Inflammatory macrophage (primary cell): Measurements from ENCODE around the gene CREBRF.
"Not testable (repeated sequence)": the region's sequence is repeated elsewhere in the genome, so short reads cannot be mapped to it uniquely, and the experiment has no call there.

Experiments
- DNase-seq, 2 donors: peaks; one replicate each; pipeline ENCODE4 v3.0.0-alpha.2; 2020 to 2022

The CREBRF gene

DNA sequence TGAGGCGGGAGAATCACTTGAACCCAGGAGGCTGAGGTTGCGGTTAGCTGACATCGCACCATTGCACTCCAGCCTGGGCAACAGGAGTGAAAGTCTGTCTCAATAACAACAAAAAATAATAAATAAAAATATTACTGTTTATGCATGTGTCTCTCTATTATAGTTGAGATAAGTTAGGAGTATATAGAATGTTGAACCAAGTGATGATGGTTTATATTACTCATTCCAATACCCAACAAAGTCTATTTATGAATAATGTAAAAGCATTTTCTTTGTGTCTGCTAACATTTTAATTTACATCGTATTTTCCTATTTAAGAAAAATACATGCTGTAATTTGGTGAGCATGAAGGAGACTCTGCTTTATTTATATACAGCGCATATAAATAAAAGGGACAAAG lies 35.8 kb downstream of the CREBRF start:
- DNase-seq: no peak

DNA sequence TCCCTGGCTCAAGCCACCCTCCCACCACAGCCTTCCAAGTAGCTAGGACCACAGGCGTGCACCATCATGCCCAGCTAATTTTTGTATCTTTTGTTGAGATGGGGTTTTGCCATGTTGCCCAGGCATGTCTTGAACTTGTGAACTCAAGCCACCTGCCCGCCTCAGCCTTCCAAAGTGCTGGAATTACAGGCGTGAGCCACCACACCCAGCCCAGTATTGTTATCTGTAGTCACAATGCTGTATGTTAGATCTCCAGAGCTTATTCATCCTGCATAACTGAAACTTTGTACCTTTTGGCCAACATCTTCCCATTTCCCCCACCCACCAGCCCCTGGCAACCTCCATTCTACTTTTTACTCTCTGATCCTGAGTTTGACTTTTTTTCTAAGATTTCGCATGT lies 37.5 kb downstream of the CREBRF start:
- DNase-seq: no peak

DNA sequence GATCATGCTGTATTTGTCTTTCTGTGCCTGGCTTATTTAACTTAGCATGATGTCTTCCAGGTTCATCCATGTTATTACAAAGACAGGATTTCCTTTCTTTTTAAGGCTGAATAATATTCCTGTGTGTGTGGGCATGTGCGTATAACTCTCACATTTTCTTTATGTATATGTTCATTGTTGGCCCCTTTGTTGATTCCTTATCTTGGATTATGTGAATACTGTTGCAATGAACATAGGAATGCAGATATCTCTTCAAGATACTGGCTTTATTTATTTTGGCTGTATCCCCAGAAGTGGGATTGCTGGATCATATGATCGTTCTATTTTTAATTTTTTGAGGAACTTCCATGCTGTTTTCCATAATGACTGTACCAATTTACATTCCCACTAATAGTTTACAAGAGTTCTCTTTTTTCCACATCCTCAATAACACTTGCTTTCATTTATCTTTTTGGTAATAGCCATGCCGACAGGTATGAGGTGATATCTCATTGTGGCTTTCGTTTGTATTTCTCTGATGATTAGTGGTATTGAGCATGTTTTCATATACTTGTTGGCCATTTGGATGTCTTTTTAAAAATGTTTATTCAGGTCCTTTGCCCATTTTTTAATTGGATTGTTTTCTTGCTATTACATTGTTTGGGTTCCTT lies 38.0 kb downstream of the CREBRF start:
- DNase-seq: no peak

DNA sequence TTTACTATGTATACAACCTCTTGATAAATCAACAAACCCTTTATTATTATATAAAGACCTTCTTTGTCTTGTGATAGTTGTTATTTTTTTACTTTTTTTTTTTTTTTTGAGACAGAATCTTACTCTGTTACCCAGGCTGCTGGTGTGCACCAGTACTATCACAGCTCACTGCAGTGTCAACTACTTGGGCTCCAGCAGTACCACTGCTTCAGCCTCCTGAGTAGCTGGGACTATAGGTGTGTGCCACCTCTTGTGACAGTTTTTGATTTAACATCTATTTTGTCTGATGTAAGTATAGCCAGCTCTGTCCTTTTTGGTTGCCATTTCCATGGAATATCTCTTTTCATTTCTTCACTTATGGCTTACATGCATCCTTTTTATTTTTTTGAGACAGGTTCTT lies 42.6 kb downstream of the CREBRF start:
- DNase-seq: no peak

DNA sequence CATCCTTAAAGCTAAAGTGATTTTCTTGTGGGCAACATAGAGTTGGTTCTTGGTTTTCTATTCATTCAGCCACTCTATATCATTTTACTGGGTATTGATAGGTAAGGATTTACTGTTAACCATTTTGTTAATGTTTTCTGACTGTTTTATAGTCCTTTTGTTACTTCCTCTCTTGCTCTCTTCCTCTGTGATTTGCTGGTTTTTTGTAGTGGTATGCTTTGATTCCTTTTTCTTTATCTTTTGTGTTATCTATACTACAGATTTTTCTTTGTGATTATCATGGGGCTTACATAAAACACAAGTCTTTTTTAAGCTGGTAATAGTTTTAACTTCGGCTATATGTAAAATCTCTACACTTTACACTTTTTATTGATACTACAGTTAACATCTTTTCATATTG lies 43.3 kb downstream of the CREBRF start:
- DNase-seq: no peak

DNA sequence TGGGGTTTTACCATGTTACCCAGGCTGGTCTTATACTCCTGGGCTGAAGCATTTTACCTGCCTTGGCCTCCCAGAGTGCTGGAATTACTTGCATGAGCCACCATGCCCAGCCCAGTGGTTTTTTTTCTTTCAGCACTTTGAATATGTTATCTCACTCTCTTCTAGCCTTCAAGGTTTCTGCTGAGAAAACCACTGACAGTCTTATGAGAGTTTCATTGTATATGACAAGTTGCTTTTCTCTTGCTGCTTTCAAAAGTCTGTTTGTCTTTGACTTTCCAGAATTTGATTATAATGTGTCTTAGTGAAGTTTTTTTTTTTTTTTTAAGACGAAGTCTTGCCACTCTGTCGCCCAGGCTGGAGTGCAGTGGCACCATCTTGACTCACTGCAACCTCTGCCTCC lies 45.1 kb downstream of the CREBRF start:
- DNase-seq: no peak

DNA sequence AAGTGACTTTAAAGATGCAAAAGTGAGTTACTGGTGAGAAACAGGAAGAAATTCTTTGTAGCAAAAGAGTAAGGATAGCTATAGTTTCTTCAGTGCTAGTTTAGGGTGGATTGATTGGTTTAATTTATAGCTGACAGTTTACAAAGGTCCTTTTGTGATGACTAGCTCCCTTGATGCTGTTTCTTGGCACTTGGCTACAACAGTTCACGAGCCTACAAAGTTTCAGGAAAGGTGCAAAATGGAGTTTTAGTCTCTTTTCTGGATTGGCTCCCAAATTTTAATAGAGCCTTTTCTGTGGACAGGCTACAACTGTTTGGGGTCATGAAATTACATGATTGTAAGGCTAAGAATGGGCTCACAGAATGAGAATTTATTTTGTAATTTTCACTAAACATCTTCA lies 47.3 kb downstream of the CREBRF start:
- no peak for DNase-seq

DNA sequence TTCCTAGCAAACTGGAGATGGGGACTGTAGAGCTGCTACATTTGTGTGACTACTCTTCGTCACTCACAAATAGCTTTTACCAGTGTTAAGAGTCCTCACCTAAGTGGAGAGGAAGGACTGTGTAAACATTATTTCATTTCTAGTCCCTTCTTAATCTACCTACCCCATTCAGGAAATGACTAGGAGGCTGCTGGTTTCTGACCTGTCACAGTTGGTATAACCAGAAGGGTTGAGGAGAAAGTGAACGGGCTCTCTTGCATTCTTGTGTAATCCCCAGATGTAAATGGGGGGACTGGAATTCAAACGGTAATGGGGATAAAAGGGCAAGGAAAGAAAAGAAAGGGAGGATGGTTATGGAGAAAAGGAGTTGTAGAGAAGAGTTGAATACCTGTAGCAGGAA lies 52.8 kb downstream of the CREBRF start:
- DNase-seq: no peak

DNA sequence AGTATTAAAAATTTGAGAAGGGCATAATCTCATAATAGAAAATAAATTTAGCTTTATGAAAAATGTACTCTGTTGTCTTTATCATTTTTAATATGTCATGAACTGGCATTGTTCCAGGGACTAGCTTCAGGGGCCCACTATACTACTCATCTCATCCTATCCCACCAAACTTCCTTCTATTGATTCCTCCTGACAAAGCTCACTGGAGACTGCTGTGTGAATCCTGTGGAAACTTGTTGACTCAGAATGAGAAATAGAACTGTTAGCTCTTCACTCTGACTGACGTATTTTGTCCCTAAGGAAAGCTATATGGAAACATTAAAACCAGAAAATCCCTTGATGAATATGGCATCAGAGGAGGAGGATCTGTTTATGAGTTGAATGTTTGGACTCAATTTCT lies 58.4 kb downstream of the CREBRF start:
- no peak for DNase-seq

DNA sequence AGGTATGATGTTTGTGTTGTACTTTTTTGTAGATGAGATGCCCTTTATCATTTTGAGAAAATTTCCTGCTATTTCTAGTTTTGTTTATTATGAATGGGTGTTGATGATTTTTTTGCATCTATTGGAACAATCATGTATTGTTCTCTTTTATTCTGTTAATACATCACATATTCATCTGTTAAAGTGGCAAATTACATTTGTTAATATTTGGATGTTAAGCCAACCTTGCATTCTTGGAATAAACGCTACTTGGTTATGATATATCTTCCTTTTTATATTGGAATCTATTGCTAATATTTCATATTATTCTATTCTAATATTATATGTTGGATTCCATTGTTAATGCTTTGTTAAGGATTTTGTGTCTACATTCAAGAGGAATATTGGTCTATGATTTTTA lies 63.6 kb downstream of the CREBRF start:
- no peak for DNase-seq

DNA sequence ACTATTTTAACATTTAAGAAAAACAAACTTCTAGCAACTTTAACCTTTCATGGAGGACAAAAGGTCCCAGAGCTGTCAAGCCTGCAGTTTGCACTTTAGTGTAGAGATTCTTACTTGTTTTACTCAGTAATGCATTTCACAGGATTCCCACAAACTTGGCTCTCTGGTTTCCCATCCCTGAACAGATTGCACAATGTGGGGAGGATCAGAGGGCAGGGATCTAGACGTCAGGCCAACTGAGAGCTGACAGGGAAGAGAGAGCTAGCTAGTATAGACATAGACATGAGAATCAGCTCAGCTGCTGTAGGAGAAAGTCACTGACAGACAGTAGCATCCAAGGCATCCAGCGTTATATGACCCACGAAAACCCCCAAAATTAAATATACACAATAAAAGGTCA lies 67.3 kb downstream of the CREBRF start:
- DNase-seq: no peak

DNA sequence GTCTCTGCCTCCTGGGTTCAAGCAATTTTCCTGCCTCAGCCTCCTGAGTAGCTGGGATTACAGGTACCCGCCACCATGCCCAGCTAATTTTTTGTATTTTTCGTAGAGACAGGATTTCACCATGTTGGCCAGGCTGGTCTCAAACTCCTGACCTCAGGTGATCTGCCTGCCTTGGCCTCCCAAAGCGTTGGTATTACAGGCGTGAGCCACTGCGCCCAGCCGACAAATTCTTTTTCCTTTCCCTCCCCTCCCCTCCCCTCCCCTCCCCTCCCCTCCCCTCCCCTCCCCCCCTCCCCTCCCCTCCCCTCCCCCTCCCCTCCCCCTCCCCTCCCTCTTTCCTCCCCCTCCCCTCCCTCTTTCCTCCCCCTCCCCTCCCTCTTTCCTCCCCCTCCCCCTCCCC lies 76.0 kb downstream of the CREBRF start:
- DNase-seq: not testable (repeated sequence)

DNA sequence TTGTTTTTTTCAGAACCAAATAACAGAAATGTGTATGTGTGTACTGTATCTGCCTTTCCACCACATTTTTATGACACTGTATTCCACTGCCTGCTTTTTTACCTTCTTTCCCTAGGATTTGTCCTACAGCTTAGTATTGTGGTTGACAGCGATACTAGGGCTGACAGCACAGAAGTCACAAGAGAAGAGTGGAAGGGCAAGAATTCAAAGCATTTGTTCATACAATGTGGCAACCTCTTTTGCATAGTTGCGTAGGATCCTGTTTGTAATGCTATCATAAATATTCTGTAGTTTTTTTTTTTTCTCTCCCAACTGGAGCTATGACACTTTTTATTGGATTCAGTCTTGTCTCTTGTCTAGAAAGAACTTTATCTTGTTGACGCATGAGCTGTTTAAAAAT lies 82.6 kb downstream of the CREBRF start:
- no peak for DNase-seq

DNA sequence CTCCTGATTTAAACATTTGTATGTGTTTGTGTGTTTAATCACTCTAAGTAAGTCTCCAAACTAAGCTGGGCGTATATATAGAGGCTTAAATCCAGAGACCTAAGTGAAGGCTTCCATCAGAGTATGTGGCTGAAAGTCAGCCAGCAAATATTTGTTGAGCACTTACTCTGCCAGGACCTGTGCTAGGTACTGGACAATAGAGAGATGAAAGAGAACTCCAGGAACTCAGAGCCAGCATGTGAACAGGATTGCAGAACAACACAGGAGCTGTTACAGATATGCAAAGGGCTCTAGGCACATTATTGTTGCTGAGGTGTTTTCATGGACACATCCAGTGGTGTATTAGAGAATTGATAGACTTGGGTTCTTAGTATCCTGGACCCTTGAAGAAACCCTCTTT lies 83.5 kb downstream of the CREBRF start:
- DNase-seq: no peak

DNA sequence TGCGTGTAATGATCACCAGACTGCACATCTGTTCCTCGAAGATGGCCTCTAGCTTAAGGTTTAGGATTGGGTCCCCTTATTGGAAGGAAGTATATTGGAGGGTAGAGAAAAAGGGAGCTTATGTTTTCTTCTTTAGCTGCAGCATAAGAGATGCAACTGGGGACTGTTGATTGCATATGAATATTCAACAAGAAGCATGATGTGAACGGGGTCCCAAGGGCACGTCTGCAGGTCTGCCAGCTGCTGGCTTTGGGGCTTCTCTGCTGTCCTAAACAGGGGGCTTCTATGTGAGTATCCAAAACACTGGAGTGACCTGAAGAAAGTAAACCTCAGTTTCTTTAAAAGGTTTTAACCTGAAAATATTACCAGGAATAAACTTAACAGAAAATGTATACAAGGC lies 84.6 kb downstream of the CREBRF start:
- no peak for DNase-seq

DNA sequence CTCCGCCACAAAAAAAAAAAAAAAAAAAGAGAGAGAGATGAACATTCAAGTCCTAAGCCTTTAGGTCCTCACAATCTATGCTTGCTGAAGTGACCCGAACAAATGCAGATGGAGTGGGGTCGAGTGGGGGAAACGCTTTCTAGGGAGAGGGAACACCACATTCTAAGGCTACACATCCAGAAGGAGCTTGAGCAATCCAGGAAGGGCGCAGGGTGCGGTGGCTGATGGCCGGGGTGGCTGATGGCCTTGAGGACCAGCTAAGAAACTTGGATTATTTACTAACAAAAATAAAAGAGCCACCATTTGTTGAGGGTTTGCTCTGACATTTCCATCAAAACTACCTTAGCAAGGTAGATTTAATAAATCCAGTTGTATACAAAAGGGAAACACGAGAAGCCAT lies 87.4 kb downstream of the CREBRF start:
- DNase-seq: no peak

DNA sequence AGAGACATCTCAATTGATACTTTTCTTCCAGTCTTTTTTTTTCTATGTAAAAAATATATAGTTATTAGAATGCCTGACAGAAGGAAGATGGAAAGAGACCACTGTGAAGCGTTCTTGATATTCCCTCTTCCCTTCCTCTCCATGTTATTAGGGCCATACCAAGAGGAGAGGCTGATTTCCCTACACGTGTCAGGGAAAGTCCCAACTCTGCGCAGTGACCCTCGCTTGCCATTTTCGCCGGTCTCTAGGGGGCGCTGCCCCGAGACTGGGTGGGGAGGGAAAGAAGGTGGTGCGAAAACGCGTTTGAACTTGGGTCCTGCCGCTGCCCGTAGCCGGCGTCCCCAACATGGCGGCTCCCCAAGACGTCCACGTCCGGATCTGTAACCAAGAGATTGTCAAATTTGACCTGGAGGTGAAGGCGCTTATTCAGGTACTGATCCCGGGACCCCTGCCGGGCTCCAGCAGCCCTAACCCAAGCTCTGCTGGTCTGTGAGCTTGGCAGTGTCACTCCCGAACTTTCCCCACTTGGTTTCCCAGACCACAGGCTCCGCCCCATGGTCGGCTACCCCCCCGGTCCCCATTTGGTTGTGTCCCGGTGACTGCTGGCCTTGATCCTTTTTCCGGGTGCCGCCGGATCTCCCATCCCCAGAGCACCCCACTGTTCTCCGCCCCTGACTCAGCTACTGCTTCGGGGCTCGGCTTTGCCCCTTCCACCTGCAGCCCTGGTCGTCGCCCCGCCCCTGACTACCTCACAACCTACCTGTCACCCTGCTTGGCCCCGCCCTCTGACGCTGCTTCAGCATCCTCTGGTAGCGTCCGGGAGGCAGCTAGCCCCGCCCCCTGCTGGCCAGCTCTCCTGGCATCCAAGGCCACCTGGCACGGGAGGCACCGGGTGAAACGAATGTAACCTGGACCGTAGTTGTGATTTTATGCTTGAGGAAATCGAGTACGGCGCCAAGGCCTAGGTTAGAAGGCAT lies 88.3 kb downstream of the CREBRF start, which contains the start of gene BNIP1:
BNIP1 (plus strand) TSS at position 332 of the 977 bp plus-strand sequence; CDS start at position 347, 15 bp downstream.
- peak; percentile 95 to 98 for DNase-seq

DNA sequence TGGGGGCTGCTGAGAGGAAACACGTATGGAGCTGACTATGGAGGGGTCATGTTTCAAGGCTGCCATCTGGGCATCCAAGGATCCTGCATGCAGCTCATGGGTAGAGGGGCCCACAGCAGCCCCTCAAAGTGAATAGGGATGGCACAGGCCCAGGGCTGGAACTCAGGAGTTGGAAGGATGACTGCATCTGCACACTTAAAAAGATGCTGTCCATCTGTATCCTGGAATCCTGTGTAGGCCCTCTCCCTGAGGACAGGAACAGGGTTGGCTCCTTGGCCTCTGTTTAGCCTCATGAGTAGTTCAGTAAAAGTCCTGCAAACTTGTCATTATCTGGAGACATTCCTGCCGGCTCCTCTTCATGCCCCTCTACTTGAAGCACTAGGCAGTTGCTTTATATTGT lies 92.2 kb downstream of the CREBRF start:
- DNase-seq: no peak

DNA sequence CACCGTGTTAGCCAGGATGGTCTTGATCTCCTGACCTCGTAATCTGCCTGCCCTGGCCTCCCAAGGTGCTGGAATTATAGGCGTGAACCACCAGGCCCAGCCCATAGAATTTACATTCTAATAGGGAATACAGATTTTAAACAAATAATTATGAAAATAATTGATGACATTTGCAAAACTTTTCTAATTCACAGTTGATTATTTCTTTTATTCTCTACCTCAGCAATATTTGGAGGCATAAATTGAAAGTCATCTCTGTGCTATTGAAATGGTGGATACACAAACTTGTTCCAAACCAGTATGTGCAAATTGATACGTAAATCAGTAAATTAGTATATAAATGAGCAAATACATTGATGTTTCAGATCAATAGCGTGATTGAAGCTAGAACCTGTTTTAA lies 96.4 kb downstream of the CREBRF start:
- no peak for DNase-seq

DNA sequence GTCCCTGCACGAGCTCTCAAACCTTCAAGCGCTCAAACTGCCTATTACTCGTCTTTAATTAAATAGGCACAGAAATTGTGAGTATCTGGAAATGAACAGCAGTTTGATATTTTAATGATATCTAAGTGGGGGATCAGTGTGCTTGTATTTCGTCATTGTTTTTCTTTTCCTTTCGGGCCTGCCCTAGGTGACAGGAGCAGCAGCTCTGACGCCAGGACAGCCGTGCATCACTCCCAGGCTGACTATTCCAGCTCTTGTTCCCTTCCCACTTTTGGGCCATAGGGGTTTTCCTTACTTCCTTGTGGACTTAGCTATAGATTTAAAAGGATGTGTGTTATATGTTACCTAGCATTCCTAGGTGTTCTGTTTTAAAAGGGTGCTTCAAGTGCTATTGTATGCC lies 97.7 kb downstream of the CREBRF start:
- DNase-seq: no peak

DNA sequence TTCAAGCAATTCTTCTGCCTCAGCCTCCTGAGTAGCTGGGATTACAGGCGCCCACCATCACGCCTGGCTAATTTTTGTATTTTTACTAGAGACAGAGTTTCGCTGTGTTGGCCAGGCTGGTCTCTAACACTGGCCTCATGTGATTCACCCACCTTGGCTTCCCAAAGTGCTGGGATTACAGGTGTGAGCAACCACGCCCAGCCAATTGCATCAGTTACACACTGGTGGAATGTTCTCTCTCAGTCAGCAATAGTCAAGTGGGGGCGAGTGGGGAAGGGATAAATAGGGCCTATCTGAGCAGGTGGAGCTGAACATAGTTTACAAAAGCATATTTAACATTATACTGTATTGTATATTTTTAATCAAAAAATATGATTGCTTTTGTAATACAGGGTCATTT lies 98.5 kb downstream of the CREBRF start:
- DNase-seq: not testable (repeated sequence)

DNA sequence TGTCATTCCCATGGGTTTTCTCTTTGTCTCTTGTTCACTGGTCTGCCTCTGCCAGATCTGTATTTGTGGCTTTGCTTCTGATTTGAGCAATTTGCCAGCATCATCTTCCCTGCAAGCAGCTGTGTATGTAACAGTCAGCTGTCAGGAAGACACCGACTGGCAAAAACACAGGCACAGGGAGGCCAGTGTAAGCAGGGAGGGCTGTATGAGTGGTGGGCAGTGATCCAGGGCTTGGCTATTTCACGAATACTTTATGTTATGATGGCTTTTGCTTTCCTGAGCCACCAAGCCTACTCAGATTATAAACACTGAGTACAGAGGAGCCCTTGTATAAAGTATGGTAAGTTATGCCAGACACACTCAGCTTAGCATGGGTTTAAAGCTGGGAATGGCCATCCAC lies 99.8 kb downstream of the CREBRF start:
- DNase-seq: no peak

DNA sequence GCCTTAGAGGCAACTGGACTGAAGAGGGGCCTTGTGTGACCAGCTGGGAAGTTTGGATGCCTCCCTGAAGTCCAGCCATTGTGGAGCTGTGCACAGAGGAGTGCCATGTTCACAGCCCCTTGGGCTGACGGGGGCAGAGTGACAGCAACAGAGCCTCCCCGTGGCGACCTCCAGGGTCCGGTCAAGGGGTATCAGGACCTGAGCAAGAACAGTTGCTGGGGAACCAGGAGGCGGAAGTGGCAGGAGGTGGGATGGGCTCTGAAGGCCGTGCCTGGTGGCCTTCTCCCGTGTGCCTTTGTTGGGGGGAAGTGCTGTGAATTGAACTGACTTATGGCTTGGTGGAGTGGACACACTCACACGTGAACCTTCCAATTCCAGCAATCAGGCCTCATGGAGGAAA lies 102.2 kb downstream of the CREBRF start:
- DNase-seq: no peak

DNA sequence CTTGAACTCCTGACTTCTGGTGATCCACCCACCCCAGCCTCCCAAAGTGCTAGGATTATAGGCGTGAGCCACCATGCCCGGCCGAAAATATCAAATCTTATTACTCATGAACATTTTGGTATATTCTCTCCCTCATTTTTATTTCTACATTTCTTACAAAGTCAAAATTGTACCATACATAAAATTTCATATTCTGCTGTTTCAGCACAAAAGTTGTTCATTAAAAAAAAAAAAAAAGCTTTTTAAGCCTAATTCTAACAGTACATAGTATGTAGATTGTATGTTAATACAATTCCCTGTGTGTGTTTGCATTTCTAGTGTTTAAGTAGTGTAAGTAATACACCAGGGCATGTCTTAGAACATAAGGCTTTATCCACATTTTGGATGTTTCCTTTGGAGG lies 103.1 kb downstream of the CREBRF start:
- no peak for DNase-seq
